Astrocyte (in vitro differentiated cells and primary cell): ENCODE measurements around the gene POLR2L. TPM values are rescaled to one million over a fixed set of nuclear protein-coding genes. Genes with fewer than 3 reads are reported as not detected.
A peak's percentile ranks its signal among the peaks of the same experiment; 100 is the strongest.

Experiments
- DNase-seq: peaks from one replicate; pipeline ENCODE4 v3.0.0-alpha.2; 2010; ENCODE audit warnings: low read depth
- FAIRE-seq: peaks from 2 replicates; lab custom pipeline; 2011; peaks lifted over from hg19 to GRCh38; lab: Jason Lieb, UNC
- H2AFZ ChIP-seq: 2 replicates; pipeline ENCODE4 v1.6.0; 2012; ENCODE audit warnings: low read depth, low read length, inconsistent platforms
- H3K27ac ChIP-seq: 2 replicates; pipeline ENCODE4 v1.5.1; 2011; ENCODE audit warnings: low read depth, low read length, inconsistent platforms
- H3K27me3 ChIP-seq: 2 replicates; pipeline ENCODE4 v1.6.0; 2011; ENCODE audit warnings: low read length, inconsistent platforms; ENCODE audit not compliant: insufficient read depth
- H3K36me3 ChIP-seq: 2 replicates; pipeline ENCODE4 v1.5.1; 2011; ENCODE audit warnings: low read length, inconsistent platforms; ENCODE audit not compliant: insufficient read depth
- H3K4me1 ChIP-seq: 2 replicates; pipeline ENCODE4 v1.5.1; 2011; ENCODE audit warnings: low read length, inconsistent platforms; ENCODE audit not compliant: insufficient read depth
- H3K4me2 ChIP-seq: 2 replicates; pipeline ENCODE4 v1.6.0; 2012; ENCODE audit warnings: low read length, inconsistent platforms
- H3K4me3 ChIP-seq: 2 replicates; pipeline ENCODE4 v1.5.1; 2011; ENCODE audit warnings: low read depth, mild to moderate bottlenecking, low read length, inconsistent platforms; ENCODE audit not compliant: insufficient read depth
- H3K79me2 ChIP-seq: 2 replicates; pipeline ENCODE4 v1.6.0; 2012; ENCODE audit warnings: mild to moderate bottlenecking, low read length, inconsistent platforms; ENCODE audit not compliant: insufficient read depth
- H3K9ac ChIP-seq: 2 replicates; pipeline ENCODE4 v1.6.0; 2012; ENCODE audit warnings: mild to moderate bottlenecking, low read length, inconsistent platforms
- H3K9me3 ChIP-seq: 2 replicates; pipeline ENCODE4 v1.5.1; 2012; ENCODE audit warnings: low read depth, mild to moderate bottlenecking, low read length, inconsistent platforms; ENCODE audit not compliant: insufficient read depth
- H4K20me1 ChIP-seq: 2 replicates; pipeline ENCODE4 v1.6.0; 2012; ENCODE audit warnings: low read length, inconsistent platforms; ENCODE audit not compliant: insufficient read depth
- H3K27ac Mint-ChIP-seq: one replicate; pipeline ENCODE4 v1.8.0; 2021; ENCODE audit warnings: mild to moderate bottlenecking, mixed read lengths; ENCODE audit not compliant: unreplicated experiment
- H3K27me3 Mint-ChIP-seq: one replicate; pipeline ENCODE4 v1.8.0; 2021; ENCODE audit warnings: low read depth, mixed read lengths; ENCODE audit not compliant: unreplicated experiment
- H3K36me3 Mint-ChIP-seq: one replicate; pipeline ENCODE4 v1.8.0; 2021; ENCODE audit warnings: low read depth, mixed read lengths; ENCODE audit not compliant: unreplicated experiment
- H3K4me1 Mint-ChIP-seq: one replicate; pipeline ENCODE4 v1.8.0; 2021; ENCODE audit warnings: low read depth, mixed read lengths; ENCODE audit not compliant: unreplicated experiment
- H3K4me3 Mint-ChIP-seq: one replicate; pipeline ENCODE4 v1.8.0; 2021; ENCODE audit warnings: mild to moderate bottlenecking, moderate library complexity, mixed read lengths; ENCODE audit not compliant: unreplicated experiment
- H3K9me3 Mint-ChIP-seq: one replicate; pipeline ENCODE4 v1.8.0; 2021; ENCODE audit warnings: mild to moderate bottlenecking, mixed read lengths; ENCODE audit not compliant: unreplicated experiment
- CTCF ChIP-seq: IDR thresholded peaks from 2 replicates; pipeline ENCODE4 v1.5.1; 2011; ENCODE audit warnings: low read depth, mild to moderate bottlenecking, inconsistent platforms, low read length, moderate library complexity; ENCODE audit not compliant: insufficient read depth
- EZH2 ChIP-seq: IDR thresholded peaks from 2 replicates; pipeline ENCODE4 v1.6.1; 2012; ENCODE audit warnings: mild to moderate bottlenecking, low read length, inconsistent platforms; ENCODE audit not compliant: insufficient read depth
- total RNA-seq: library from RNA; stranded (reverse); gene quantifications from 2 replicates; pipeline ENCODE4 v1.2.1, GENCODE V29; 2021

POLR2L gene
- total RNA-seq, 1 donor from 2014 or later, result 212 TPM

GRCh38 chr11:849104-849824, 6.9 kb upstream of the POLR2L start:
- DNase-seq (no peak), FAIRE-seq (no peak)
- no peaks in the 10 kb centered on the region for H3K27me3 Mint-ChIP-seq
- Histone ChIP-seq H3K4me2 (peak overlapping the region; percentile 85), H2AFZ (no peak overlapping the region), H4K20me1 (peaks cover 87% of the 10 kb centered on the region), H3K4me3 (peak overlapping the region; percentile 23), H3K27me3 (no peaks in the 10 kb centered on the region), H3K9me3 (no peaks in the 10 kb centered on the region), H3K79me2 (peaks cover 29% of the 10 kb centered on the region), H3K36me3 (no peaks in the 10 kb centered on the region), H3K9ac (no peak overlapping the region), H3K4me1 (peaks cover 37% of the 10 kb centered on the region), H3K27ac (no peak overlapping the region)
- TF ChIP-seq EZH2 (no peak), CTCF (no peak)
- peaks cover 6% of the 10 kb centered on the region for H3K4me1 Mint-ChIP-seq
- H3K9me3 Mint-ChIP-seq, result no peaks in the 10 kb centered on the region
- peaks cover 2% of the 10 kb centered on the region for H3K36me3 Mint-ChIP-seq
- no peak overlapping the region for H3K27ac Mint-ChIP-seq
- H3K4me3 Mint-ChIP-seq, result peak overlapping the region; percentile 40

GRCh38 chr11:848380-848931, 6.1 kb upstream of the POLR2L start:
- FAIRE-seq, result no peak
- peaks cover 2% of the 10 kb centered on the region for H3K36me3 Mint-ChIP-seq
- Histone ChIP-seq H3K9me3 (no peaks in the 10 kb centered on the region), H3K9ac (no peak overlapping the region), H3K4me3 (no peak overlapping the region), H3K27ac (no peak overlapping the region), H4K20me1 (peaks cover 79% of the 10 kb centered on the region), H3K4me2 (peak overlapping the region; percentile 85), H3K79me2 (peaks cover 29% of the 10 kb centered on the region), H3K4me1 (peaks cover 42% of the 10 kb centered on the region), H3K36me3 (no peaks in the 10 kb centered on the region), H2AFZ (no peak overlapping the region), H3K27me3 (no peaks in the 10 kb centered on the region)
- no peak for DNase-seq
- no peaks in the 10 kb centered on the region for H3K27me3 Mint-ChIP-seq
- H3K27ac Mint-ChIP-seq, result no peak overlapping the region
- H3K9me3 Mint-ChIP-seq, result no peaks in the 10 kb centered on the region
- H3K4me1 Mint-ChIP-seq, result peaks cover 6% of the 10 kb centered on the region
- TF ChIP-seq EZH2 (no peak), CTCF (peak; percentile 48)
- peak overlapping the region; percentile 40 for H3K4me3 Mint-ChIP-seq

GRCh38 chr11:847876-848275, 5.5 kb upstream of the POLR2L start:
- no peaks in the 10 kb centered on the region for H3K36me3 ChIP-seq
- no peaks in the 10 kb centered on the region for H3K27me3 ChIP-seq
- peaks cover 45% of the 10 kb centered on the region for H3K4me1 ChIP-seq
- no peak overlapping the region for H3K4me3 ChIP-seq
- H3K9ac ChIP-seq, result no peak overlapping the region
- no peak overlapping the region for H3K4me2 ChIP-seq
- TF ChIP-seq EZH2, result no peak
- no peak for TF ChIP-seq CTCF
- no peak overlapping the region for H3K27ac ChIP-seq
- peaks cover 6% of the 10 kb centered on the region for H3K4me1 Mint-ChIP-seq
- H3K27me3 Mint-ChIP-seq, result no peaks in the 10 kb centered on the region
- DNase-seq (no peak), FAIRE-seq (no peak)
- H3K4me3 Mint-ChIP-seq, result no peak overlapping the region
- peaks cover 73% of the 10 kb centered on the region for H4K20me1 ChIP-seq
- no peaks in the 10 kb centered on the region for H3K9me3 ChIP-seq
- peaks cover 29% of the 10 kb centered on the region for H3K79me2 ChIP-seq
- H2AFZ ChIP-seq, result no peak overlapping the region
- H3K9me3 Mint-ChIP-seq, result no peaks in the 10 kb centered on the region
- H3K27ac Mint-ChIP-seq, result no peak overlapping the region
- peaks cover 2% of the 10 kb centered on the region for H3K36me3 Mint-ChIP-seq
